GM21717 (cell line): Measurements from ENCODE around the gene PPIP5K2.
"Not testable (repeated sequence)": the region's sequence is repeated elsewhere in the genome, so short reads cannot be mapped to it uniquely, and the experiment has no call there.

Source experiments
- ATAC-seq: cut with Tn5 transposase; IDR thresholded peaks from one replicate; pipeline ENCODE4 v1.9.1; 2021; ENCODE audit warnings: mild to moderate bottlenecking, moderate library complexity; ENCODE audit not compliant: unreplicated experiment

PPIP5K2 gene

GRCh38 chr5:103119765-103120606 lies at the start of gene PPIP5K2, which contains the start of gene GIN1:
TSS of gene PPIP5K2 (plus strand) at chr5:103120301. CDS start at chr5:103129590, 9,289 bp downstream.
TSS of gene GIN1 (minus strand) at chr5:103120138. CDS start at chr5:103108707, 11,431 bp downstream.
- peak; percentile 95 for ATAC-seq

GRCh38 chr5:103073500-103073899 lies 46.6 kb upstream of the PPIP5K2 start:
- not testable (repeated sequence) for ATAC-seq

DNA sequence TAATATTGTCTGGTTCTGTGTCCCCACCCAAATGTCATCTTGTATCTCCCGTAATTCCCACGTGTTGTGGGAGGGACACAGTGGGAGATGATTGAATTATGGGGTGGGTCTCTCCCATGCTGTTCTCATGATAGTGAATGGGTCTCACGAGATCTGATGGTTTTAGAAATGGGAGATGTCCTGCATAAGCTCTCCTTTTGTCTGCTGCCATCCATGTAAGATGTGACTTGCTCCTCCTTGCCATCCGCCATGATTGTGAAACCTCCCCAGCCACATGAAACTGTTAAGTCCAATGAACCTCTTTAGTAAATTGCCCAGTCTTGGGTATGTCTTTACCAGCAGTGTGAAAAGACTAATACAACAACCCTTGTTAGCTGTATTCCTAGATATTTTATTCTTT lies 44.7 kb upstream of the PPIP5K2 start:
- ATAC-seq: no peak

DNA sequence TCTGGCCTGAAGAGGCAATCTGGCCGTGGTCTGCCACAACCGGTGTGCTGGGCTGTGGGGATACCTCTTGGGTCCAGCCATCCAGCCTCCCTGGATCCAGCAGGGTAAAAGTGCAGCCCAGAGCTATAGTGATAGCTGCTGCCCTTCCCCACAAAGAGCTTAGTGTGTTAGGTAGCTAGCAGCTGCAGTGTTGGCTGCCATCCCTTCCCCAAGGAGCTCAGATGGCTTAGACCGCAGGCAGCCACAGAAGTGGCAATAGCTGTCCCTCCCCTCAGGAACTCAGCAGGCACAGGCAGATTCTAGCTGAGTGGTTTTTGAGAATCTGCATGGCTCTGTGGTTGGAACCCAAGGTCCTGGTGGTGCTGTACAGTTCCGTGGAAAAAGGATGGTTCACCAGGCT lies 40.3 kb upstream of the PPIP5K2 start:
- no peak for ATAC-seq

DNA sequence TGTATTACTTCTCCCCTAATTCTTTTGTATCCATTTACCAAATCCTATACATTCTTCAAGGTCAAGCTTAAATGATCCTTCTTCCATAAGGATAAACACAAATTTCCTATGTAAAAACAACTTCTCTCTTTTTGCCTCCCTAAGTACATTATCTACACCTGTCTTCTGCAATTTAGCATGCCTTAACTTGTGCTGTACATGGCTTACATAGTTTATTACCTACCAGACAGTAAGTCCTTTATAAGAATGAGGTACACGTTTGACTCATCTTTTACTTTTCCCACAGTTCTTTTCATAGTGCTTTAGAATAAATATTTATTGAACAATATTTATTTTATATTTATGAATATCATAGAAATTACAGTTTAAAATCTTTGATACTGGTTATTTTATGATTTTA lies 33.6 kb upstream of the PPIP5K2 start:
- ATAC-seq: no peak

DNA sequence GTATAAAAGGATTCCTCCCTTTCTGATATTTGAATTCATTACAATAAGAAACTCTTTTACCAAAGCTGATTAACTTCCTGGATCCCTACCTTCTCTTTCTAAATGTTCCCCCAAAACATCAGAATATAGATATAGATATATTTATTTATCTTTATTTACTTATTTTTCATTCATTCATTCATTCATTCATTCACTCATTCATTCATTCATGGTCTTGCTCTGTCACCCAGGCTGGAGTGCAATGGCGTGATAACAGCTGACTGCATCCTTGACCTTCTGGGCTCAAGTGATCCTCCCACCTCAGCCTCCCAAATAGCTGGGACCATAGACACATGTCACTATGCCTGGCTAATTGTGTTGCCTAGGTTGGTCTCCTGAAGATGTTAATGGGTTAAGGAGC lies 30.8 kb upstream of the PPIP5K2 start:
- ATAC-seq: no peak

GRCh38 chr5:103090791-103091190 lies 29.3 kb upstream of the PPIP5K2 start:
- no peak for ATAC-seq

DNA sequence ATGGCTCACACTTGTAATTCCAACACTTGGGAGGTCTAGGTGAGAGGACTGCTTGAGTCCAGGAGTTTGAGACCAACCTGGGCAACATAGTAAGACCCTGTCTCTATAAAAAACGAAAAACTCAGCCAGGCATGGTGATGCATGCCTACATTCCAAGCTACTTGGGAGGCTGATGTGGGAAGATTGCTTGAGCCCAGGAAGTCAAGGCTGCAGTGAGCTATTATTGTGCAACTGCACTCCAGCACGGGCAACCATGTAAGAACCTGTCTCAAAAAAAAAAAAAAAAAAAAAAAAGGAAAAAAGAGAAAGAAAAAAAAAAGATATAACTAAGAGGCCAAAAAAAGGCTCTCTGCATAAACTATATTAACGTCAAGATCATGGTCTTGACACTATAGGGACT lies 27.4 kb upstream of the PPIP5K2 start:
- ATAC-seq: no peak

DNA sequence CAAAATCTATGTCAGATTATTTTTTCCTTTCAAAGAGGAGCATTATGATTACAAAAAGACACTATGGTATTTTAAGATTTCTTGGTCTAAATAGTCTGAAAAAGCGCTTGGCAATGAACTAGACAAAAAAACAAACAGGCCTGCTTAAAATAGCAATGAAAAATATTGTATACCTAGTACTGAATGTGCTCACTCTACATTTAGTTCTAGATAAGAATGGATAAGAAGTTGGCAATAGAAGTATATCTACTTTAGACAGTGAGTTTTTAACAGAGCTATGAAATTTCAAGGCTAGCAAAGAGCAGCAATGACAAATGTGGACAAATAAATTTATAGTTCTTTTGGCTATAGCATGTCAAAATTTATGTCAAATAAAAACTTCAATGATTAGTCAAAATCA lies 26.4 kb upstream of the PPIP5K2 start:
- no peak for ATAC-seq

DNA sequence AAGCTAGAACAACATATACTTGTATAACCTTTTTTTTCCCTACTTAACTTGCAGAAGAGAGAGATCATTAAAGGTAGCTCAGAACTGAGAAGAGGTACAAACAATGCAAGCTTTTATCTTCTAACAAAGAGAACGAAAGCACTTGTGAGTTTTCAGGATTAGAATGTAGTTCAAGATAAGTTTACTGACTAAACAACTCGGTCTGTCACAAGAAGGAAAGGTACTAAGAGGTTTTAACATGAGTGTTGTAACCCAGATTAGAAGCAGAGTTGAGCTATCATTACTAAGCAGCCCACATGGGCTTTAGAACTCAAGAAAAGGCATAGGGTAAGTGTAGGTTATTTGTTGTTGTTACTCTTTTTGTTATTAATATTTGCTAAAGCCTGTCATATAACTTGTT lies 25.4 kb upstream of the PPIP5K2 start:
- no peak for ATAC-seq

GRCh38 chr5:103098993-103099392 lies 21.1 kb upstream of the PPIP5K2 start:
- no peak for ATAC-seq

DNA sequence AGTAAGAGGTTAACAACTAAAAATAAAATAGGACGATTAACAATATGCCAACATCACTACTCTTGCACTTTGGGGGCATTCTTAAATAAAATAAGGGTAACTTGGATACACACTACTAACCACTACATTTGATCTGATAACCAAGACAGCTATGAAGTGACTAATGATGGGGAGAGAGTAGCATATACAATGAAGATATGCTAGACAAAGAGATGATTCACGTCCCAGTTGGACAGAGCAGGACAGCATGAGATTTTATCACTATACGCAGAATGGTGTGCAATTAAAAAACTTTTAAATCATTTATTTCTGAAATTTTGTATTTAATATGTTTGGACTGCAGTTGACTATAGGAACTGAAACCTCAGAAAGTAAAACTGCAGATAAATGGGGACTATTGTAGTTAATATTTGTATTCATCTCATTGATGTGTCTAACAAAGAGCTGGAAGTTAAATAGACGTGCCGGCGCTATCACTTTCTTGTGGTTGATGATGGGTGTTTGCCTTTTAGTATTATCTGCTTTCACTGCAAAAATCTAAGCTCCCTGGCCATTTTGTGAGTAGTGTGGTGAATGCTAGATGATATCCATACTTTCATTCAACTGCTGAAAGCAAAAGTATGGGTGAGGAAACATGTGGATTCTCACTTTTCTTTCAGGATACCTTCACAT lies 18.9 kb upstream of the PPIP5K2 start:
- no peak for ATAC-seq

DNA sequence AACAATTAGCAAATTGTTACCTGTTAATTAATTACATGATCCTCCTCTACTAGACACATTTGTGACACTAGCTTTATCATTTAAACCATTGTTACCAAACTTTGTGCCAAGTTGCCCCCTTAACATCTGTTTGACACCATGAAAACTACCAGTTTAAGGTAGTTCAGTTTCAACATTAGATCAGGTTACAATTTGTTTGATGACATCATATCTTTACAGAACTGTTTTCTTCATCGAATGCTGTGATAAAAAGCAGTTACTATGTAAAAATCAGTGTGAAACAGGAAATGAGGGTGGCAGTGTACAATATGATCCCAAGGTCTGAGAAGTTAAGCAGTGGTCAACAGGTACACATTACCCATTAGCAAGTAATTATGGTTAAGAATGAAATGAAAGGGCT lies 17.9 kb upstream of the PPIP5K2 start:
- ATAC-seq: no peak

- ATAC-seq: no peak
Observed at GRCh38 chr5:103108086-103108485, 12.0 kb upstream of the PPIP5K2 start.

DNA sequence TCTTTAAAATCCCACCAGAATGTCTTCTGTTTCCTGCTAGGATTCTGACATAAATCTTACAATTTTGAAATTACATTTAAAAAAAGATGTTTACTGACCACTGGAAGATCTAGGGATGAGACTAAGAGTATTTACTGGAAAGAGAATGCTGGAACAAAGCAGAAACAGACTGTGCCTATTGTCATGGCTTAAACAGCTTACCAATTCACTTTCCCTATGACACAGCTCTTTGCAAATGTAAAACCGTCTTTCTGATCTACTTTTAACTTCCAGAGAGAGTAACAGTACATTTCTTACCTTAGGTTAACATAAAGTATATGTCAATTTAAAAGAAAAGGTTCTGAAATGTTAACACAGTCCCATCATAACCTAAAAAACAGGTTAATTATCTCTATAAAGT lies 10.8 kb upstream of the PPIP5K2 start:
- no peak for ATAC-seq

- ATAC-seq: no peak
Observed at GRCh38 chr5:103110403-103110802, 9.7 kb upstream of the PPIP5K2 start.

- ATAC-seq: no peak
Observed at GRCh38 chr5:103111468-103111867, 8.6 kb upstream of the PPIP5K2 start.

DNA sequence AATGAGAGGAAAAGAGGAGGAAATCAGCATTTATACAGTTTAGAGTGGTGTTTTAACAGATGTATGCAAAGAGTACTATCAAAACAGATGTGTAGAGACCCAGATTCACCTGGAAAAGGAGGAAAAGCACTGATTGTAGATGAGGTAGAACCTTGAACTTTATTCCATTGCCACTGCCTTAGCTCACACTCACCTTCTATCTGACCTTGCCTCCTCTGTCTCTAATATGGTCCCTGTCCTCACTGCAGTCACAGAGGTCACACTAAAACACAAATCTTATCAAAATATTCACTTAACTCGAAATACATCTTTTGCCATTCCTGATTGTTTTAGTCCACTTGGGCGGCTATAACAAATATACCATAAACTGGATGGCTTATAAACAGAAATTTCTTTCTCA lies 7.2 kb upstream of the PPIP5K2 start:
- no peak for ATAC-seq

- no peak for ATAC-seq
Observed at GRCh38 chr5:103114440-103114839, 5.7 kb upstream of the PPIP5K2 start.

GRCh38 chr5:103117471-103117991 lies 2.6 kb upstream of the PPIP5K2 start:
- no peak for ATAC-seq

DNA sequence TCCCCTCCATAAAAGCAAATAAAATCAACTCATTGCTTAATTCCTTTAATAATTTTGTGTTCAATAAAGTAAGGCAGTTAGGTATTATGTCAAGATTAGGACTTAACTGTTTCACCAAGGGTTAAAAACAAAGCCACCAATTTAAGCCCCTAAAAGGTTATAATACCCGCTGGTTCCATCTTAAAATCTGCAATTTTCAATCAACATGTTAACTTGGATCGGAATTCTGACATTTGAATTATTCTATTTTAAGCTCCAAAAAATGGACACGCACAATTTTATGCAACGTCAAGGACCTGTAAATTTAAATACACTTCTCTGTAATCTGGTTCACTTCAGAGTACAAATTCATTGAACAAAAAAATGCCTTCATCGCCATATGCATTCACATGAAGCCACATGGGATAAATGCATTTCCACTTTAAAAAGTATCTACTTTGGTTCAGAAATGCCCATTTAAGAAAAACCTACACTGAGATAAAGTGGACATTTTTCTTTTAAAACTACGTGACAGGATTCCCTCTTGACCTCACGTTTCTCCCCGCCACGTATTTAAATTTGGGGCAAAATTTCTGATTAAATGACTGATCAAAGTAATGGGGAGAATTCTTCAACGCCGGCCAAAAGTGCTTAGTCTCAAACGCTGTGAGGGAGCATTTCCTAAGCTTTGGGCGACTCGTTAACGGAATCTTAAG lies 884 bp upstream of the PPIP5K2 start:
- no peak for ATAC-seq
